ENCODE measurements around the gene PRKG2.

PRKG2 gene

DNA sequence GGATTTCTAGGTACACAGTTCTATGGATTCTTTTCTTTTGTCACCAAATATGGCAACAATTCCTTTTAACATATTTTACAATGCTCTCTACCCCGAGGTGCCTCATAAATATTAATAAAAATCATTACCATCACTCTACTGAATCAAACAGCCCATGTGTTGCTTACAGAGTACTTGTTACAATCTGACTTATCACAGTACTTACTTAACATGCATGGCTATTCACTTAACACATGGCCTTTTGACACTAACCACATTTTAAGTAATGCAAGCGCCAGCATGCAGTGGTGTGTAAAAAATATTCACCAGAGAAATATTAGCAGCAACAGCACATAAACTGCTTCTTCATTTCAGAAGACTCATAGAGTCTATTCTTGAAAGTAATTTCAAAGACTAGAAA, 119.6 kb downstream of the PRKG2 start:
- in situ Hi-C loops (cut with HindIII; ENCODE audit: low sequenced_read_pairs) = no loop called here
- TF ChIP-seq, protein P1, sequence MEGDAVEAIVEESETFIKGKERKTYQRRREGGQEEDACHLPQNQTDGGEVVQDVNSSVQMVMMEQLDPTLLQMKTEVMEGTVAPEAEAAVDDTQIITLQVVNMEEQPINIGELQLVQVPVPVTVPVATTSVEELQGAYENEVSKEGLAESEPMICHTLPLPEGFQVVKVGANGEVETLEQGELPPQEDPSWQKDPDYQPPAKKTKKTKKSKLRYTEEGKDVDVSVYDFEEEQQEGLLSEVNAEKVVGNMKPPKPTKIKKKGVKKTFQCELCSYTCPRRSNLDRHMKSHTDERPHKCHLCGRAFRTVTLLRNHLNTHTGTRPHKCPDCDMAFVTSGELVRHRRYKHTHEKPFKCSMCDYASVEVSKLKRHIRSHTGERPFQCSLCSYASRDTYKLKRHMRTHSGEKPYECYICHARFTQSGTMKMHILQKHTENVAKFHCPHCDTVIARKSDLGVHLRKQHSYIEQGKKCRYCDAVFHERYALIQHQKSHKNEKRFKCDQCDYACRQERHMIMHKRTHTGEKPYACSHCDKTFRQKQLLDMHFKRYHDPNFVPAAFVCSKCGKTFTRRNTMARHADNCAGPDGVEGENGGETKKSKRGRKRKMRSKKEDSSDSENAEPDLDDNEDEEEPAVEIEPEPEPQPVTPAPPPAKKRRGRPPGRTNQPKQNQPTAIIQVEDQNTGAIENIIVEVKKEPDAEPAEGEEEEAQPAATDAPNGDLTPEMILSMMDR (IDR thresholded peaks at IDR 0.05; ENCODE audit: low read depth, low read length) = no peak
- H3K4me3 ChIP-seq (ENCODE audit: low read depth, low read length) = no peak overlapping the region
- DNase-seq (ENCODE audit: low read depth, low spot score) = no peak

DNA sequence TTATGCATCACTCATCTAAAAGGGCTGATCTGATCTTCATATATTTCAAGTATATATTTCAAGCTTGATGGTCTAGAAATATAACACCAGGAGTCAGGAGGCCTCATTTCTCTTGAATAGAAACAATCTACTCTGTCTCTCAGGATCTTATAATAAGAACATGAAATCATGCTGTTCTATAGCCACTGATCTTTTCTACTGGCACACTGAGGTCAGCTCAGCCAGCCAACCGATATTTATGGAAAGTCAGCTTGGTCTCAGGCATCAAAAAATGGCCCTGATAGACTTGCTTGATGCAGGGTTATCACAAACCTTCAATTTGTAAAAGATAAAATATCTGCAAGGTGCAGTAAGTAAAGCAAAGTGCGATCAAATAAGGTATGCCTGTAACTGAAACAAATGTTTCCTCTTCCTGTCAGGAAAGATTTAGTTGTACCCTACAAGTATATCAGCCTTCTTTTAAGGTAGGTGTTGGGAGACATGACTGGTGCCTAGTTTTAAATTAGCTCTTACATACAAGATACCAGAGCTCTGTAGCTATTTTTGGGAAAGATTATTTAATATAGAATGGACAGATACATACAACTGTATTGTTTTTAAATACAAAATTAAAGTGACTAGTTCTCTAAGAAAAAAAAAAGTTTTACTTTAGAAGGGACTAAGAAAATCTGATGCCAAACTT, 121.2 kb downstream of the PRKG2 start:
- in situ Hi-C loops (cut with HindIII; ENCODE audit: low sequenced_read_pairs) = no loop called here
- TF ChIP-seq, protein P1 (IDR thresholded peaks at IDR 0.05; ENCODE audit: low read depth, low read length) = no peak
- no peak overlapping the region for H3K4me3 ChIP-seq (ENCODE audit: low read depth, low read length)
- no peak for DNase-seq (ENCODE audit: low read depth, low spot score)

DNA sequence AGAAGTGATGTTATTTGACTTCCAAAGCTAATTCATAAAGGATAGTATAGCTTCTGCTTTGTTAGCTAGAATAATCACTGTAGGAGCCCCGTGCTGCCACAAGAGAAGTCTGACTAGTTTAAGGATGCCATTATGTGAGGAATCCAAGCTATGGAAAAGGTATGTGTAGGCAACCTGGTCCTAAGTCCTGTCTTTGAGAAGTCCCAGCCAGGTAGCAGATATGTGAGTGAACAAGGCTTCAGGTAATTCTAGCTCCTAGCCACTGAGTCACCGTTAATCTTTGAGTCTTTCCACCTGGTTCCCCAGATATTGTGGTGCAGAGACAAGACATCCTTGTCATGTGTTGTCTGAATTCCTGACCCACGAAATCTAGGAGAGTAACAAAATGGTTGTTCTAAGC, 129.0 kb downstream of the PRKG2 start:
- in situ Hi-C loops (cut with HindIII; ENCODE audit: low sequenced_read_pairs) = no loop called here
- TF ChIP-seq, protein P1 (IDR thresholded peaks at IDR 0.05; ENCODE audit: low read depth, low read length) = no peak
- H3K4me3 ChIP-seq (ENCODE audit: low read depth, low read length) = no peak overlapping the region
- no peak for DNase-seq (ENCODE audit: low read depth, low spot score)

DNA sequence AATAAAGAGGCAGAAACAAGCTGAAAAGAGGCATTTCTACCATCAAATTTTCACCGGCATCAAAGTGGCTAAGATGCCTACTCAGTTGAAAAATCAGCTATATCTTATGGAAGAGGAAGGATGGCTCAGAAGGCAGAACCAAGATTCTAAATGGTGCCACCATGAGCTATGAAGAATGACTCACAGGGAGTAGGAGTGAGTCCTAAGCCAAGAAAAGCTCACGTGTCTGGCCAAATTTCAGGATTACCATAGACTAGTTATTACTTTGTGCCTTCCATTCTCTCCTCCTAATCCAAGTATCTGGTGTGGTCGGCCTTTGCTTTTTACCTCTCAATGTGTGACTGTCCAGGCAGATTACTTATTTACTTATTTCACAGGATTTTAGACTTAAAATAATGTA, 129.7 kb downstream of the PRKG2 start:
- DNase-seq (ENCODE audit: low read depth, low spot score) = no peak
- no peak overlapping the region for H3K4me3 ChIP-seq (ENCODE audit: low read depth, low read length)
- in situ Hi-C loops (cut with HindIII; ENCODE audit: low sequenced_read_pairs) = no loop called here

DNA sequence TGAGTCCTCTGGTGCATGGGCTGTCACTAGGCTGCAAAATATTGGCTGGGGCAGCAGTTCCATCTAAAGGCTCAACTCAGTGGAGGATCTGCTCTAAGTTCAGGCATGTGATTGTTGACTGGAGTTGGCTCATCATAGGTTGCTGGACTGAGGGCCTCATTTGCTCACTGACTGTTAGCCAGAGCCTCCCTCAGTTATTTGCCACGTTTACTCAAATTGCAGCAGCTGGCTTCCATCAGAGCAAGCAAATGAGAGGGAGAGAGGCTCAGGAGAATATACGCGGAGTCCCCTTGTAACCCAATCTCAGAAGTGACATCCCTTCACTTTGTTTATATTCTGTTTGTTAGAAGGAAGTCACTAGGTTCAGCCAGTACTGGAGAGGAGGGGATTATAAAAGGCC, 130.4 kb downstream of the PRKG2 start:
- TF ChIP-seq, protein P1 (IDR thresholded peaks at IDR 0.05; ENCODE audit: low read depth, low read length) = no peak
- H3K4me3 ChIP-seq (ENCODE audit: low read depth, low read length) = no peak overlapping the region
- in situ Hi-C loops (cut with HindIII; ENCODE audit: low sequenced_read_pairs) = no loop called here
- DNase-seq (ENCODE audit: low read depth, low spot score) = no peak

More for the DNA sequence above, 129.7 kb downstream of the PRKG2 start:
- TF ChIP-seq, protein P1 (IDR thresholded peaks at IDR 0.05; ENCODE audit: low read depth, low read length) = no peak

DNA sequence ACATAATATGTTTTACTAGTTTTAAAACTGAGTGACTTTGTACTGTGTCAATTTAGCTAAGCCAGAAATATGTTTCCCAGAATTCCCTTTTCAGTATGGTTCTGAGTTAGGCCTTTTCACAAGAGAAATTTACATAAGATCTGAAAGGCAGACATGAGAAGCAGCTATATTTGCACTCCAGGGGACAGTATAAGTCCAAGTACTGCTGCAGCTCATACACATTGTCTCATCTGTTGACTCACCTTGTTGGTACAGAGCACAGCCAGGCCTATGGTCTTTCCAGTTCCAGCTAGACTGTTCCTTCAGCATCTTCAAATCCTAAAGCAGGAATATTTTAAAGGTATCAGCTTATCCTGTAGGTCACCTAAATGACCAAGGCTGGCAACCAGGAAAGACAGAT, 131.0 kb downstream of the PRKG2 start:
- no peak overlapping the region for H3K4me3 ChIP-seq (ENCODE audit: low read depth, low read length)
- peak; percentile 33 for DNase-seq (ENCODE audit: low read depth, low spot score)
- in situ Hi-C loops (cut with HindIII; ENCODE audit: low sequenced_read_pairs) = no loop called here
- TF ChIP-seq, protein P1 (IDR thresholded peaks at IDR 0.05; ENCODE audit: low read depth, low read length) = peak; percentile 48

All from astrocyte of the spinal cord (primary cell).